ENCODE results near the gene OR6X1.

GRCh38 chr11:123755813-123756212 lies 1.5 kb upstream of the OR6X1 start:
- TF ChIP-seq CTCF (IDR thresholded peaks at IDR 0.05) (no peak), POLR2A (IDR thresholded peaks at IDR 0.05) (no peak)
